GM12892 (cell line): ENCODE measurements around the gene NHS.

Source experiments
- DNase-seq: peaks from one replicate; pipeline ENCODE4 v3.0.0; 2011; ENCODE audit not compliant: insufficient read length
- FAIRE-seq: peaks from 2 replicates; lab custom pipeline; 2011; peaks lifted over from hg19 to GRCh38; lab: Jason Lieb, UNC
- POLR2A ChIP-seq: IDR thresholded peaks from 2 replicates; pipeline ENCODE4 v1.6.1; 2011; ENCODE audit warnings: low read depth, low read length, control low read depth
- POLR2AphosphoS5 ChIP-seq: IDR thresholded peaks from 2 replicates; pipeline ENCODE4 v1.6.1; 2011; ENCODE audit warnings: low read depth, low read length, control low read depth
- TAF1 ChIP-seq: IDR thresholded peaks from 2 replicates; pipeline ENCODE4 v1.6.1; 2011; ENCODE audit warnings: low read depth, mild to moderate bottlenecking, control low read depth, low read length, borderline replicate concordance

The NHS gene

GRCh38 chrX:17721715-17722114 lies 346.7 kb downstream of the NHS start:
- DNase-seq (no peak), FAIRE-seq (no peak)
- TF ChIP-seq POLR2A, result no peak
- TF ChIP-seq POLR2AphosphoS5, result no peak
- TF ChIP-seq TAF1, result no peak

GRCh38 chrX:17725181-17725580 lies 350.2 kb downstream of the NHS start:
- no peak for DNase-seq
- no peak for FAIRE-seq

GRCh38 chrX:17732138-17732783 lies 357.3 kb downstream of the NHS start:
- DNase-seq (no peak), FAIRE-seq (no peak)
- TF ChIP-seq POLR2AphosphoS5 (no peak), TAF1 (no peak), POLR2A (no peak)

More at GRCh38 chrX:17725181-17725580, 350.2 kb downstream of the NHS start:
- TF ChIP-seq POLR2AphosphoS5 (no peak), TAF1 (no peak), POLR2A (no peak)

GRCh38 chrX:17735406-17735805 lies 360.4 kb downstream of the NHS start:
- DNase-seq (no peak), FAIRE-seq (no peak)

GRCh38 chrX:17736478-17736855 lies 361.5 kb downstream of the NHS start:
- DNase-seq, result no peak
- TF ChIP-seq POLR2AphosphoS5 (no peak), POLR2A (no peak), TAF1 (no peak)
- FAIRE-seq, result no peak

More at GRCh38 chrX:17735406-17735805, 360.4 kb downstream of the NHS start:
- TF ChIP-seq POLR2A, result no peak
- TF ChIP-seq TAF1, result no peak

- peak; percentile 14 for DNase-seq
- FAIRE-seq, result no peak
- TF ChIP-seq TAF1 (no peak), POLR2A (no peak), POLR2AphosphoS5 (no peak)
Observed at GRCh38 chrX:17736856-17737709, 362.1 kb downstream of the NHS start, which contains the start of gene SCML1. TSS of gene SCML1 (plus strand) at chrX:17737493. CDS start at chrX:17744187, 6,694 bp downstream.

GRCh38 chrX:17737710-17737985 lies 362.6 kb downstream of the NHS start:
- no peak for FAIRE-seq

GRCh38 chrX:17737986-17738713 lies 363.1 kb downstream of the NHS start:
- TF ChIP-seq TAF1, result no peak
- TF ChIP-seq POLR2A, result no peak
- no peak for TF ChIP-seq POLR2AphosphoS5
- no peak for DNase-seq
- FAIRE-seq, result no peak

More at GRCh38 chrX:17737710-17737985, 362.6 kb downstream of the NHS start:
- TF ChIP-seq POLR2AphosphoS5, result no peak
- no peak for TF ChIP-seq POLR2A
- no peak for TF ChIP-seq TAF1
- DNase-seq, result no peak

GRCh38 chrX:17738737-17739535 lies 363.9 kb downstream of the NHS start:
- TF ChIP-seq TAF1, result no peak
- no peak for TF ChIP-seq POLR2AphosphoS5
- no peak for TF ChIP-seq POLR2A
- no peak for FAIRE-seq

GRCh38 chrX:17740137-17741122 lies 365.4 kb downstream of the NHS start:
- FAIRE-seq (no peak), DNase-seq (no peak)
- no peak for TF ChIP-seq POLR2AphosphoS5
- no peak for TF ChIP-seq TAF1
- no peak for TF ChIP-seq POLR2A

More at GRCh38 chrX:17738737-17739535, 363.9 kb downstream of the NHS start:
- no peak for DNase-seq
